GM04503 (cell line): ENCODE results near the gene GRB10.
"Not testable (repeated sequence)": the region's sequence is repeated elsewhere in the genome, so short reads cannot be mapped to it uniquely, and the experiment has no call there.

ENCODE experiments used
- DNase-seq: peaks from one replicate; pipeline ENCODE4 v3.0.0-alpha.2; 2012; ENCODE audit warnings: low read depth

GRB10 gene

GRCh38 chr7:50580057-50580456 lies 202.6 kb downstream of the GRB10 start:
- no peak for DNase-seq

DNA sequence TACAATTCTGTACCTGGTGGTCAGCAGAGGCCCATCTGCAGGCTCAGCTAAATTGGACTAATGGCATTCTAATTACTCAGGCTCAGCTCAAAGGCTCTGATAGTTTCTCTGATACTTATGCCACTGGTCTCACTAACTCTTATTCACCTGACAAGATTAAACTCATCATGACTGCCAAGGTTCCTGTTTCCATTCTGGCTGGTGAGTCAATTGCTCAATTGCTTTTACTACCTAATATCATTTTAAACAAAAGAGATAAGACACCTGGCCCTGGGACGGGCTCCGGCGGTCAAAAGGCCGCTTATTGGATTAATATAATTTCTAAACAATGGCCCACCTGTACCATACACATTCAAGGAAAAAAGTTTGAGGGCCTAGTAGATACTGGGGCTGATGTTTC lies 204.6 kb downstream of the GRB10 start:
- DNase-seq: not testable (repeated sequence)

- DNase-seq: no peak
These were observed 205.1 kb downstream of the GRB10 start for GRCh38 chr7:50577569-50577968.

DNA sequence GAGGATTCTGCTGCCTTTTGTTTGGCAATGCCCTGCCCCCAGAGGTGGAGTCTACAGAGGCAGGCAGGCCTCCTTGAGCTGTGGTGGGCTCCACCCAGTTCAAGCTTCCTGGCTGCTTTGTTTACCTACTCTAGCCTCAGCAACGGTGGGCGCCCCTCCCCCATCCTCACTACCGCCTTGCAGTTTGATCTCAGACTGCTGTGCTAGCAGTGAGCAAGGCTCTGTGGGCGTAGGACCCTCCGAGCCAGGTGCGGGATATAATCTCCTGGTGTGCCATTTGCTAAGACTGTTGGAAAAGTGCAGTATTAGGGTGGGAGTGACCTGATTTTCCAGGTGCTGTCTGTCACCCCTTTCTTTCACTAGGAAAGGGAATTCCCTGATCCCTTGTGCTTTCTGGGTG lies 206.3 kb downstream of the GRB10 start:
- DNase-seq: not testable (repeated sequence)

DNA sequence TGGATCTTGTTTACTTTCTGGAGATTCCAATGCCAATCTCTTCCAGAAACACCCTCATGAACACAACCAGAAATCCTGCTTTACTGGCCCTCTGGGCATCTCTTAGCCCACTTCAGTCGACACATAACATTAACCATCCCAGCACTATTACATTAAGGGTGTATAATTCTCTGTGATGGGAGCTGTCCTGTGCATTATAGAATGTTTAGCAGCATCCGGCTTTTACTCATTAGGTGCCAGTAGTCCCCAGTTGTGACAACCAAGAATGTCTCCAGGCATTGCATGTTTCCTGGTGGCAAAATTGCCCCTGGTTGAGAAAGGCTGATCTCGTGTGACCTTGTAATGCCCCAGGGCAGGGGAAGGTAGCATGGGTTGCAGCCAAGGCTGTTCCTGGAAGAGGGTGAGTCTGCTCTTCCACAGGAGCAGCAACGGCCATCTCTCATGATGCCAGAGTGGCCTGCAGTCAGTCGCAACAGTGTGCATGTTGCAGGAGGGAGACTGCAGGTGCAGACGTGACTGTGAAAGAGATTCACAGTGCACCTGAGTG lies 214.9 kb downstream of the GRB10 start:
- no peak for DNase-seq

DNA sequence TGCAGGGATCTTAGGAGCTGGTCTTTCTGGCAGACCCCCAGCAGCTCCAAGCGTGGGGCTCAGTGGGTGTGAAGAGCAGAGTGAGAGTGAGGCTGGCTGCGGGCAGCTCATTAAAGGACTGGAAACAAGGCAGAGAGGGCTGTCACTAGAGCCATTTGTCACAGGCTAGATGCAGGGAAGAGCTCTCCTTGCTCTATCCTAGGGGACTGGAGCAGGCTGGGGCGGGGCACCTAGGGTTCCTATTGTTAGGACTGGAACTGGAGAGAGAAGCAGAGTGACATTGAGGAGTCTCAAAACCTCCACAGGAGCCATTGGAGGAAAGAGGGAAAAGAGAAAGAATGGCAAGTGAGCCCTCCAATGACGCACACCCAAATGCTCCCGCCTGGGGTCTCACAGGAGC lies 216.7 kb downstream of the GRB10 start:
- DNase-seq: no peak

GRCh38 chr7:50565559-50565916 lies 217.2 kb downstream of the GRB10 start:
- DNase-seq: no peak

DNA sequence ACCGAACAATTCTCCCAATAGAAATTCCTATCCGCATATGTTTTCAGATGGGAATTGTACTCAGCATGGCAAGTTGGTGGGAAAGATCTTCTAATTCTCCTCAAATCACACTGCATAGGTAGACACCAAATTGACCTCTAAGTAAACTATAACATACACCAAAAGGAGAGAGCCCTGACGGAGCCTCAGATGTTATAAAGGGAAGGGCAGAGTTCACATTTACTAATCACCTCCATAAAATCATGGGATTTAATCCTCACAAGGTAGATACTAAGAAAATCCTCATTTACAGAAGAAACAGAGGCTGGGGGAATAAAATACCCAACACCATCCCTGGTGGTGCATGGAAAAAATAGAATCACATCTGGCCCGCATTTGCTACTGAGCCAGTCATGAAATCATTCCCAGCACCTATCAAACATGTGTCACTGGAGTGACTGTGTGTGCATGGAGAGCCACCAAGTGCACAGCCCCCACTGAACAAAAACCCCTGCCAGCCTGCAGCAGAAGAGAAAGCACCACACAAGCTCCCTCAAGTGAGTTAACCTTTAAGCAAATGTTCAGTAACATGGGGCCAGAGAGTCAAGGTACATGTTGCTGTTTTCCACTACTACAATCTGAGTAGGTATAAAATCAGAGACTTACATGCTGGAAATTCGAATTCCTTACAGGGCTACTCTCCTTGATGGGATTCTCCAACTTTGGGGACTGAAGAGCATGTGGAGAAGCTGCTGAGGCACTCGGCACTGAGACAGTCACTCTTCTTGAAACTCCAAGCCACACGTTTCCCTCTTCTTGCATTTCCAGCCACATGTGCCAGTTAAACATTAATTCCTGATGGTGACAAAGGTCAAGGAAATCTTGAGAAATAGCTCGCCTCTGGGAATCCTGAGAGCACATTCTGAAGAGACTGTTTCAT lies 217.8 kb downstream of the GRB10 start, which contains the start of gene DDC:
TSS of gene DDC (minus strand) at position 766 of the 919 bp plus-strand sequence. CDS start 21,320 bp downstream, outside the sequence.
- DNase-seq: no peak

DNA sequence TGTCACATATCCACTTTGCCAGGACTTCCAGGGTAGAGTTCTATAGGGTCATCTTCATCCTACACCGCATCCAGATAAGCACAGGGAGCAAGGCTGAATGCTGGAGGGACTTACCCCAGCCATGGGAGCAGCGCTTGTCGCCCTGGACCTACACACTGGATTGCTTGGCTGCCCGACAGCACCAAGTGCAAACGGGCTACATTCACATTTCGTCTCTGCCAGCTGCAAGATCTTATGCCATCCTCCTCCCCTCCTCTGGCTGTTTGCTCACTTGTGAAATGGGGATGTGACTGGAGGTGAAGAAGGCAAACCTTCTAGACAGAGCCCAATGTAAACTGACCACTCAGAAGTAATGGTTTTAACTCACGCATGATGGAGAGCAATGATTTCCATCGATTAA lies 218.5 kb downstream of the GRB10 start:
- DNase-seq: no peak

- no peak for DNase-seq
These were observed 220.6 kb downstream of the GRB10 start for GRCh38 chr7:50562136-50562535.

- DNase-seq: no peak
These were observed 221.8 kb downstream of the GRB10 start for GRCh38 chr7:50560865-50561351.

- no peak for DNase-seq
These were observed 222.8 kb downstream of the GRB10 start for GRCh38 chr7:50559881-50560280.

GRCh38 chr7:50558294-50559053 lies 224.2 kb downstream of the GRB10 start:
- no peak for DNase-seq

DNA sequence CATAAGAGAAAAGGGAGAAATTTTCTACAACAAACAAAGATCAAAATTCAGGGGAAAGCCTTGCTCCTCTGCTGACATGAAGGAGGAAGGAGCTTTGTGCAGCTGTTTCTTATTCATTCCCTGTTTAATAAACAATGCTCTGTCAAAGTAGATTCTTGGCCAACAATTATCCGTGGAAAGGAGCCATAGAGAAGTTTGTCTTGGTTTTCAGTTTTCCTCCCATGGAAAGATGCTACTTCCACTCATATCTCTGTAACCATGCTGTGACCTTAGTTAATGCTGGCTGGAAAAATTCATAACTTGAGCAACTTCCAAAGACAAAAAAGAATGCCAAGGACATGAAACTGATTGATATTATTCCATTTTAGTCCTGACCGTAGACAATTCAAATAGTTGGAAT lies 225.6 kb downstream of the GRB10 start:
- DNase-seq: no peak

DNA sequence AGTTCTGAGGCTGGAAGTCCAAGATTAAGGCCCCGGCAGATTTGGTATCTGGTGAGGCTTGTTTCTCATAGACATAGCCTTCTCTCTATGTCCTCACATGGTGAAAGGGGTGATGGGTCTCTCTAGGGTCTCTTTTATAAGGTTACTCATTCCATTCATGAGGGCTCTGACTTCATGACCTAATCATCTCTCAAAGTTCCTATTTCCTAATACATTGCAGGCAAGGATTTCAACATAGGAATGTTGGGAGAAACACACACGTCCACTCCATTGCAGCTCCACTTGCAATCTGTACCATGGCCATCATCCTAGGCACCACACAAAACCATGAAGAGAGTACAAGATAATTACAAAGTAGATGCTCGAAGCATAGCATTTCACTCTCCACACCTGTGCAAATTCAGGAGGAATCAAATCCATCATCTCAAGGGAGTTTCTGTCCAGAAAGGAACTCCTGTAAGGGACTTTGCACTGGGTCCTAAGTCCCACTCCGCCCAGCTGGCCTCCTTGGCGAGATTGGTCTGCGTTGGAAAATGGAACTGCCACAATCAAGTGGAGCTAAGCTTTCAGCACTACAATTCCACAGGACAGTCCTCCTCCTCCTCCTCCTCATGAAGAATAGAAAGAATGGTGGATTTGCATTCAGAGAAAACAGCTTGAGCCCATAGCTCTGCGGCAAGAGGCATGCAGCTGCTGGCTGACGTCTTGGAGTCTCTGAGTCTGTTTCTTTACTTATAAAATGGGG lies 226.3 kb downstream of the GRB10 start:
- no peak for DNase-seq

GRCh38 chr7:50555594-50556140 lies 227.0 kb downstream of the GRB10 start:
- no peak for DNase-seq

DNA sequence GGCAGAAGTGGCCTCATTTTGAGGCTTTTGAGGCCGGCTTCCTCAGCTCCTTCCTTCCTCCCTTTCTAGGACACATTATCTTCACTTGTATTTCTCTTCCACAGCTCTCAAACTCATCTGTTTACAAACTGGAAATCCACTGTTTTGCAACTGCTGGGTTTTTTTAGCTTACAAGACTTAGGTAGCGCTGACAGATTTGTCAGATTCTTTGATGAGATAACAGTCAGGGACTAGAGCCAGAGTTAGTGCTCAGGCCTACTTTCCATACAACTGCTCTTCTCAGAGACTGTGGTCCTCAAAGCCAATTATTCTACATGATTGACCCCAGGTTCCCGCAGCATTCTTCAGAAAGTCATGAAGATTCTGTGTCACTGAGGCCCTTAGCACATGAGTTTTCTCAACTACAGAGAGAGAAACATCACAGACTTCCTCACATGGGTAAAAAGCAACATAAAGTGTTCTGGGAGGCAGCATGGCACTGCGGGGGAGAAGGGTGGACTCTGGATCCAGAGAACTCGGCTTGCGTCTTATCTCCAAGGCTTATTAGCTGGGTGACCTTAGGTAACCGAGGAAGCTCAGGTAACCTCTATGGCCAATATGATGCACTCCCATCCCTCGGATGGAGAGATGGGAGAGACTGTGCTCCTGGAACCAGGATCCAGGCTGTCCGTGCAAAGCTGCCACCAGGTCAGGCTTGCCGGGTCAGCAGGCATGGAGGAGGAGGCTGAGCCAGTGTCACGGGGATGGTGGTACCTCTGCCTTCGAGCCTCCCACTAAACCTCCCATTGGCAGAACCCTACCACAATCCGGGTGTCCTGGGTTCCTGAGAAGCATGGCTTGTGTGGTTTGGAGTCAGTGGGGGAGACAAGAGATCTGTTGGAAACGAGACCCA lies 228.0 kb downstream of the GRB10 start:
- DNase-seq: no peak

- DNase-seq: no peak
These were observed 228.7 kb downstream of the GRB10 start for GRCh38 chr7:50553973-50554372.

GRCh38 chr7:50552921-50553320 lies 229.8 kb downstream of the GRB10 start:
- DNase-seq: no peak

DNA sequence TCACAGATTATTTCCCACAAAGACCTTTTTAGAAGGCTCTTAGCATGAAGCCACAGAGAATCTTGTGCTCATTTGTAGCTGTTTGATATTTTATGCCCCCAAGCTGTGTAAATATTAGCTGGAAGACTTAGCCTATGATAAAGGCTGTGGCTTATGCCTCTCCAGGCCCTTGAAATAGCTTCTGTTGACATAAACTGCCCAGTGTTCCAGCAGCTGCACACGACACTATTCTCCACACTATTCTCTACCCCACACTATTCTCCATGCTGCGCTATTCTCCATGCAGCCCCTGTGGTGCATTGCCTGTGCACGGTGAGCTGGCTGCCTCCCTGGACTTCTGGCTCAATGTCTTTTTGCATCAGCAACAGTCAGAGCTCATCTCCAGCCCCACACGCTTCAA lies 230.6 kb downstream of the GRB10 start:
- DNase-seq: no peak

GRCh38 chr7:50545613-50546012 lies 237.1 kb downstream of the GRB10 start:
- not testable (repeated sequence) for DNase-seq
